GM23338 (cell line): ENCODE measurements around the gene ATG7.

Experiments used
- CREB1 ChIP-seq: fragments of 250-450 bp; sonication (Bioruptor Pico); IDR thresholded peaks from 2 replicates; pipeline ENCODE4 v1.5.0; 2020; ENCODE audit warnings: low read depth, mild to moderate bottlenecking, moderate library complexity
- CTCF ChIP-seq, 2 experiments: fragments of 200-600 bp in 1 of 2; sonication (generic) in 1 of 2; conservative IDR thresholded peaks; 2 replicates each; pipeline versions ENCODE4 v1.5.1 to v1.6.1; 2016 to 2017; ENCODE audit warnings: antibody characterized with exemption in 2 of 2, low read depth in 2 of 2, mild to moderate bottlenecking in 2 of 2, moderate library complexity in 1 of 2
- POLR2AphosphoS5 ChIP-seq: IDR thresholded peaks from 2 replicates; pipeline ENCODE4 v1.6.1; 2016; ENCODE audit warnings: antibody characterized with exemption, low read depth
- STAT1 ChIP-seq: IDR thresholded peaks from one replicate; pipeline ENCODE4 v1.6.1; 2016; ENCODE audit warnings: antibody characterized with exemption; ENCODE audit not compliant: unreplicated experiment

- TF ChIP-seq CTCF (conservative IDR thresholded peaks at IDR 0.05; ENCODE audit: low read depth in 2 of 2) (no peak), STAT1 (no peak), CREB1 (CRISPR knock-in tag) (no peak), POLR2AphosphoS5 (no peak)
Measured at GRCh38 chr3:11583235-11583634, 311.0 kb downstream of the ATG7 start.
